ENCODE measurements around the gene DONSON.
"Not testable (repeated sequence)": the region's sequence is repeated elsewhere in the genome, so short reads cannot be mapped to it uniquely, and the experiment has no call there.

DNA sequence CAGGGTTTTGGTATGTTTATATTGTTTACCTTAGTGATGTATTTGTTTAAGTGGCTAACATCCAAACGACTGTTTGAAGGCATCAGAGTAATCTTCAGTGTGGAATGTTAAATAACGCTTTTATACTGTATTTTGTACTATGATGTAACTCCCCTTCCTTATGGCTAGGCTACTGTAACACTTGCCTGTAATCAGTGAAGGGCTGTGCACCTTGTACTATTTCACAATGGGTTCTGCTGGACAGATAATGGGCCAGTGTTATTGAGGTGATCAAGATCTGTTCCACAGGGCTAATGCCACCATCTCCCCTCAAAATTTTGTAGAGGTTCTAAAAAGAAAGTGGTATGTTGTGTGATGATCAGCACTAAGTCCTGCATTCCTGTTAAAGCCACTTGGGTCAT, 11.7 kb downstream of the DONSON start:
- TF ChIP-seq, protein P1, sequence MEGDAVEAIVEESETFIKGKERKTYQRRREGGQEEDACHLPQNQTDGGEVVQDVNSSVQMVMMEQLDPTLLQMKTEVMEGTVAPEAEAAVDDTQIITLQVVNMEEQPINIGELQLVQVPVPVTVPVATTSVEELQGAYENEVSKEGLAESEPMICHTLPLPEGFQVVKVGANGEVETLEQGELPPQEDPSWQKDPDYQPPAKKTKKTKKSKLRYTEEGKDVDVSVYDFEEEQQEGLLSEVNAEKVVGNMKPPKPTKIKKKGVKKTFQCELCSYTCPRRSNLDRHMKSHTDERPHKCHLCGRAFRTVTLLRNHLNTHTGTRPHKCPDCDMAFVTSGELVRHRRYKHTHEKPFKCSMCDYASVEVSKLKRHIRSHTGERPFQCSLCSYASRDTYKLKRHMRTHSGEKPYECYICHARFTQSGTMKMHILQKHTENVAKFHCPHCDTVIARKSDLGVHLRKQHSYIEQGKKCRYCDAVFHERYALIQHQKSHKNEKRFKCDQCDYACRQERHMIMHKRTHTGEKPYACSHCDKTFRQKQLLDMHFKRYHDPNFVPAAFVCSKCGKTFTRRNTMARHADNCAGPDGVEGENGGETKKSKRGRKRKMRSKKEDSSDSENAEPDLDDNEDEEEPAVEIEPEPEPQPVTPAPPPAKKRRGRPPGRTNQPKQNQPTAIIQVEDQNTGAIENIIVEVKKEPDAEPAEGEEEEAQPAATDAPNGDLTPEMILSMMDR (IDR thresholded peaks at IDR 0.05; ENCODE audit: poor library complexity), result not testable (repeated sequence)
- not testable (repeated sequence) for TF ChIP-seq EZH2 (IDR thresholded peaks at IDR 0.05; ENCODE audit: borderline replicate concordance); EZH2phosphoT487 (IDR thresholded peaks at IDR 0.05; ENCODE audit: low read depth, severe bottlenecking, unreplicated experiment)

Data from hepatocyte (in vitro differentiated cells).